ENCODE results near the gene LMAN2L.

The LMAN2L gene

DNA sequence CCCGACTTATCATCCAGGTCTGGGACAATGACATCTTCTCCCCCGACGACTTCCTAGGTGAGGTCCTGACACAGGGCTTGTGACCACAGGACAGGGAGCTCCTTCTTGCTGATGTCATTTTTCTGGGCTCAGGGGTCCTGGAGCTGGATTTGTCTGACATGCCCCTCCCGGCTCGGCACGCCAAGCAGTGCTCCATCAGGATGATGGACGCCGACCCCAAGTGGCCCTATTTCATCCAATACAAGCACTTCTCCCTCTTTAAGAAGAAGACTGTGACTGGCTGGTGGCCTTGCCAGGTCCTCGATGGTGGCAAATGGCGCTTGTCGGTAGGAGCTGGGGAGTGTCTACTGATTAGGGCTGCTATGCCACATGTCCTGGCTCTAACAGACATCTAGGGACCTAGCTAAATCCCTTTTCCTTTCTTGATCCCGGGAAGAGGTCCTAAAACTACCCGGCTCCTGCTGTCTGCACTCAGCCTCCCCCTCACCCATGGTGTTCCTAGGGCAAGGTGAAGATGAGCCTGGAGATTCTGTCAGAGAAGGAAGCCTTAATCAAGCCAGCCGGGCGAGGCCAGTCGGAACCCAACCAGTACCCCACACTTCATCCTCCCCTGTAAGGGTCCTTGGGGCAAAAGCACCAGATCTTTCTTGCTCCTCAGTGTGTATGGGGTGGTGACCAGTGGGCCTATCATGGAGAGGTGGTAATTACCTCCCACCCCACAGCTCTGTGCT lies 36.7 kb downstream of the LMAN2L start:
- no peak for DNase-seq

DNA sequence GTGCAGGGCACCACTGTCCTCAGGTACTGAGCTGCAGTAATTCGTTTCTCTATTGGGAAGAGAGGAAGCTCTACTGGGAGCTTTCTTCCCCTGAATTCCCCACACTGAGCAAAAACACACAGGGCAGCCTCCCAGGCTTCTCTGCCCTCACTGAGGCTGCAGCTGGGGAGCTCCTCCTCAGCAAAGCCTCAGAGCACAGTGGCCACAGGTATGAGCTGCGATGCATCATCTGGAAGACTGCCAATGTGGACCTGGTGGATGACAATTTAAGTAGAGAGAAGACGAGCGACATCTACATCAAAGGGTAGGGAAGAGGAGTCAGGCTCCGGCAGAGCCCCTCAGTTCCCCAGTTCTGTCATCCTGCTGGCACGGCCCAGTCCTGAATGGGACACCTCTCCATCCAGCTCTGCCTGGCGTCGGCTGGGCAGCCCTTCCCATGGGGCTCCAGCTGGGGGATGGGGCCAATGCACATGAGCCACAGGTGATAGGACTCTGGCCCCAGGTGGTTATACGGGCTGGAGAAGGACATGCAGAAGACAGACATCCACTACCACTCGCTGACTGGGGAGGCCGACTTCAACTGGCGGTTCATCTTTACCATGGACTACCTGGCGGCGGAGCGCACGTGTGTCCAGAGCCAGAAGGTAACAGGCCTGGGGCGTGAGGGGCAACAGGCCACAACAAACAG lies 37.6 kb downstream of the LMAN2L start:
- no peak for DNase-seq

DNA sequence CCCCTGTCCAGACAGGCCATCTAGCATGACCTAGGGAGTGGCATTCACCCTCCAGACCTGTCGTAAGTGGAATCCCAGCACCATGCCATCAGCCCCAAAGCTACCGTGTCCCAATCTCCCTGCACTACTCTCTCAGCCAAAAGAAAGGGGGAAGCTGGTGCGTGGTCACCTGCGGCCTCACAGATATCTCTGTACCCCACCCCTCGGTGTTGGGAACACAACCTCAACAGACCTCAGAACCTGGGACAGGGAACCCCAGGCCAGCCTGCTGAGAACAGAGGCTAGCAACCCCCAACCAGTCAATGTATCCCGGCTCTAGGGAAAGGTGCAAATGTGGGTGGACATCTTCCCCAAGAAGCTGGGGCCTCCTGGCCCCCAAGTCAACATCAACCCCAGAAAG lies 38.2 kb downstream of the LMAN2L start:
- DNase-seq: no peak

DNA sequence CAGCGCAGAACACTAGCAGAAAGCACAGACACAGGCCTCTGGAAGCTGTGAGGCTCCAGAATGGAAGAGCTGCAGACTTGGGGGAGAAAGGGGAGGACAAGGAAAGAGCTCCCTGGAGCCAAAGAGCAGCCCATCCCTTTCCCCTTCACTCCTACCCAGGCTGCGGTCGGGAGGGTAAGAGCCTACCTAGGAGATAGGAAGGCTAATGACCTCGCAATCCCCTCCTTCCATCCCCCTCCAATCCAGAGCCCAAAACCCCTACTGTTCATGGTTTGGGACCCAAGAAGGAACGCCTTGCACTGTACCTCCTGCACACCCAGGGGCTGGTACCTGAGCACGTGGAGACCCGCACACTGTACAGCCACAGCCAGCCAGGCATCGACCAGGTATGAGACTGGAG lies 39.8 kb downstream of the LMAN2L start:
- no peak for DNase-seq

DNA sequence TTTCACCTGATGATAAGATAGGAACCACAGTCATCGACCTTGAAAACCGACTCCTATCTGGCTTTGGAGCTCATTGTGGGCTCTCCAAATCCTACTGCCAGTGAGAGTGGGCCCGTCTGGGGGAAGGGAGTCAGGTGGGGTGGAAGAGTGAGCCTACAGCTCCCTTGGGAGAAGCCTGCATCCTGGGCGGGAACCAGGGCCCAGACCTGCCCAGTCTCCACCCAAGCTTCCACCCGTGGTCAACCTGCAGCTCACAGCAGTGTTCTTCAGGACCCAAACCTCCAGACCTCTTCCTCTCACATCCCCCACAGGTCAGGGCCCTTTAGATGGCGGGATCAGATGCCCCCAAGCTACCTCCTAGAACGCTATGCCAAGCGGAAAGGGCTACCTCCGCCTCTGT lies 40.2 kb downstream of the LMAN2L start:
- DNase-seq: no peak

DNA sequence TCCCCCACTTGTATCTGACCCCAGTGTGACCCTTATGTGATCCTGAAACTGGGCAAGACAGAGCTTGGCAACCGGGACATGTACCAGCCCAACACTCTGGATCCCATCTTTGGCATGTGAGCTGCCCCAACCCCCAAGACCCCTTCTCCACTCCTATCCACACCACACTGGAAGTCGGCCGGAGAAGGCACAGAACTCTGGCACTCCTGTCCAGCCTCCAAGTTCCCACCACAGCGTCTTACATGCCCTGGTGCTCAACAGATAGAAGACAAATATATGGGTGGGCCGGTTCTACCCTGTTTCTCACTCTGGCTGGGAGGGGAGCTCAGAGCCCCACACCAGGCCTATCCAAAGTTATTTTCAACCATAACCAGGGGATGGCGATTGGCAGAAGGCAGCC lies 40.8 kb downstream of the LMAN2L start:
- no peak for DNase-seq

DNA sequence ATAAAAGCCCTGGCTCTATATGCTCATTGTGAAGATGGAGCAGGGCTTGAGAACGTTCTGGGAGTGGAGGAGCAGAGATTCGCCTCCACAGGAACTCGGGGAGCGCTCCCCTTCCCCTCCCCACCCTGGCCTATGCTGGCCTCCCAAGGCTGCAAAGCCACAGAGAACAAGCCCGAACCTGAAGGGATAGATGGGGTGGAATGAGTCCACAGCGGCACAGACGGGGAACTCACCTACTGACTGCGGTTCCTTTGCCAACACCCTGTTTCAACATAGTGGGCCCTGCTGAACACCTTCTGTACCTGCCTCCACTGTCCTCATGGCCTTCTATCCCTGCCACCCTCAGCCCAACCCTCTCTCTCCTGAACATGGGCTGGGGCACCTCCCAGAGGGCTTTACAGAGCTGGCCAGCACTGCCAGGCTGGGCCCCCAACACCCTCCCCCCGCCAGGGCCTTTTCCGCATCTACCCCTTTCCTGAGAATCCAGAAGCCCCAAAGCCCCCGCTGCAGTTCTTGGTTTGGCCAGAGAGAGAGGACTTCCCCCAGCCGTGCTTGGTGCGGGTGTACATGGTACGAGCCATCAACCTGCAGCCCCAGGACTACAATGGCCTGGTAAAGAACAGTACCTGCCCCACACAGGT lies 41.5 kb downstream of the LMAN2L start:
- no peak for DNase-seq

DNA sequence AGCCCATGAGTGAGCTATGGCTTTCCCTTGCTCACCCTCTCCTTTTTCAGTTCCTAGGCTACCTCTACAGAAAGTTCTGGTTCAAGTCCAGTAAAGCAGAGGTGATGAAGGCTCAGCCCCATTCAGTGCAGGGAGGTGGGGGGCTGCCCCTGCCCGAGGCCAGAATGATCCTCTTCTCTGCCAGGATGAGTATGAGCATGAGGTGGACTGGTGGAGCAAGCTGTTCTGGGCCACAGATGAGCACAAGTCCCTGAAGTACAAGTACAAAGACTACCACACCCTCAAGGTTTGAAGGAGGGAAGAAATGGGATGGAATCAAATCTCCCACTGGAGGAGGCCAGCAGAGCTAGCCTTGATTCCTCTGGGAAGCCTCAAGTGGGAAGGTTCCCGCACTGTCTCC lies 42.4 kb downstream of the LMAN2L start:
- no peak for DNase-seq

DNA sequence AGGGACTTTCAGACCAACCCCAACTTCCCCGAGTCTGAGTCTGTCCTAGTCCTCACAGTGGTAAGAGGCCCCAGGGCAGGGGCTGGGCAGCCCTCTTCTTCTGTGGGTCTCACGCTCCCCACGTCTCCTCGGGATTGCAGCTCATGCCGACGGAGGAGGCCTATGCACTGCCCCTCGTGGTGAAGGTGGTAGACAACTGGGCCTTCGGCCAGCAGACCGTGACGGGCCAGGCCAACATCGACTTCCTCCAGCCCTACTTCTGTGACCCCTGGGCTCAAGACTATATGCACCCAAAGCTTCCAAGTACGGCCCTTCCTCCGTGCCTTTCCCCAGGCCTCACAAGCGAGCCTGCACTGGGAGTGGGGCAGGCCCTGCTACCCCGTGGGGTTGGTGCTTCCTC lies 44.3 kb downstream of the LMAN2L start:
- no peak for DNase-seq

DNA sequence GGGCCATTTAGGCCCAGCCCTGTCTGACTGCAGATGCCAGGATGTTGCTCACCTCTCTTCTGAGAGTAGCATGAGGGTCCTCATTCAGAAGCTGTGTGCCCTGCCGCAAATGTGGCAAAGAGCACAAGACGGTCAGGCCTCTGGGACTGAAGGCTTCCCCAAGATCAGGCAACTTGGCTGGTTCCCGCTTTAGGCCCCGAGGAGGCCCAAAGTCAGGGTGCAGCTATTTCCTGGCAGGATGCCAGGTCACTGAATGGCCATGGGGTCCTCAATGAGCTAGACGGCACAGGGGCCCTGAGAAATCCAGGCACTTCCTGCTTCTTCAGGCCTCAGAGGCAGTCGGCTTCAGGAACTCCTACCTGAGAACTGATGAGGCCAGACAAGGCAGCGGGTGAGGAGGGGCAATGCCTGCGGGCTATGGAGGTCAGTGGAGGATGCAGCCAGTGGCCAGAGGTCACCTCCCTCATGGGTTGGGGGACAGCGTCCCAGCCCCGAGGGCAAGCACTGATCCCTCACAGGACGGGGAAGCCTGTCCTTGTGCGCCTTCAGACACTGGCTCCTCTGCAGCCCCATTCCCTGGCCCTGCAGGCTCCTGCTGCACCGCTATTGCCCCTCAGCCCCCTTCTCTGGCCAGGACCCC lies 44.9 kb downstream of the LMAN2L start:
- DNase-seq: no peak

DNA sequence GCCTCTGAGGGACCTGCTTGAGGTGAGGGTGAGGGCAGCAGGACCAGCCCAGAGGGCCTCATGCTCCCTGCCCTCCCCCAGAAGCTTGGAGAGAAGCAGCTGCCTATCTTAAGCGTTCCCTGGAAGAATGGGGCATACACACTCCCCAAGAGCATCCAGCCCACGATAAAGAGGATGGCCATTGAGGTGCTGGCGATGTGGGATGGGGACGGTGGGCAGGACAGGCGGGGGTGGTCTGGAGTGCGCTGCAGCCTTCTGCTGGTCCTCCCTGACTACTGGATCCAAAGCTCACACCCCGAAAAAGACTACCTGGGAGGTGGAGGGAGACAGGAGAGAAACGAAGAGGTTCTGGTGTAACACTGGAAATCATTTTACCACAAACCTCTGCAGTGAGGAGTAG lies 45.6 kb downstream of the LMAN2L start:
- no peak for DNase-seq

DNA sequence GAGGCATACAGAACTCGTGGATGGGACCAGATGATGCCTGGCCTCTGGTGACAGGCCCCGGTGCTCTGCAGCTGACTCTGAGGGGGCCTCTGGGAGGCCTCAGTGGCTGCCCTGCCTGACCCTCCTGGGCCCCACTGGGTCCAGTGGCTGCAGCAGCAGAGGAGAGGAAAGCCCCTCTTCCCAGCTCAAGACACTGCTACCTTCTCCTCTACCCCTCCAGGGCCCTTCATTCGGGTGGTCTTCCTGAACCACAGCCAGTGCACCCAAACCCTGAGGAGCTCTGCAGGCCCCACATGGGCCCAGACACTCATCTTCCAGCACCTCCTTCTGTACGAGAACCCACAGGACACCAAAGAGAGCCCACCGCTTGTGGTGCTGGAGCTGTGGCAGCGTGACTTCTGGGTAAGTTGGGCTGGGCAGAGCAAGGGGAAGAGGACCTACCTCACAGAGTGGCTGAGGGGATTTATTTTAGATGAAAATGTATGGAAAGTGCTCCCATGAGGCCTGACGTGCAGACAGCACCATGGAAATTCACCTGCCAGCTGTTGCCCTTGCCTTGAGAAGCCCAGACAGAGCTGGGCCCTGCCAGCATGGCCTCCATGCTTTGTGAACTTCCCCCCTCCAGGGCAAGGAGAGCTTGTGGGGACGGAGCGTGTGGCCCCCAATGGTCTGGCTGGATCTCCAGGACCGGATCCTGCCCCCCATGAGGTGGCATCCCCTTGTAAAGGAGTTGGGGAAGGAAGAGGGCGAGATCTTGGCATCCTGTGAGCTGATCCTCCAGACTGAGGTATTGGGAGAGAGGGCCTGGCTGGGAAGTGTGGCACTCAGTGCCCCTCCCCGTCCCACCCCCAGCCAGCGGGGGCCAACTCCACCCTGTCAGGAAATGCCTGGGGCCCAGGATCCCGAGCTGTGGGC lies 46.3 kb downstream of the LMAN2L start:
- DNase-seq: no peak

DNA sequence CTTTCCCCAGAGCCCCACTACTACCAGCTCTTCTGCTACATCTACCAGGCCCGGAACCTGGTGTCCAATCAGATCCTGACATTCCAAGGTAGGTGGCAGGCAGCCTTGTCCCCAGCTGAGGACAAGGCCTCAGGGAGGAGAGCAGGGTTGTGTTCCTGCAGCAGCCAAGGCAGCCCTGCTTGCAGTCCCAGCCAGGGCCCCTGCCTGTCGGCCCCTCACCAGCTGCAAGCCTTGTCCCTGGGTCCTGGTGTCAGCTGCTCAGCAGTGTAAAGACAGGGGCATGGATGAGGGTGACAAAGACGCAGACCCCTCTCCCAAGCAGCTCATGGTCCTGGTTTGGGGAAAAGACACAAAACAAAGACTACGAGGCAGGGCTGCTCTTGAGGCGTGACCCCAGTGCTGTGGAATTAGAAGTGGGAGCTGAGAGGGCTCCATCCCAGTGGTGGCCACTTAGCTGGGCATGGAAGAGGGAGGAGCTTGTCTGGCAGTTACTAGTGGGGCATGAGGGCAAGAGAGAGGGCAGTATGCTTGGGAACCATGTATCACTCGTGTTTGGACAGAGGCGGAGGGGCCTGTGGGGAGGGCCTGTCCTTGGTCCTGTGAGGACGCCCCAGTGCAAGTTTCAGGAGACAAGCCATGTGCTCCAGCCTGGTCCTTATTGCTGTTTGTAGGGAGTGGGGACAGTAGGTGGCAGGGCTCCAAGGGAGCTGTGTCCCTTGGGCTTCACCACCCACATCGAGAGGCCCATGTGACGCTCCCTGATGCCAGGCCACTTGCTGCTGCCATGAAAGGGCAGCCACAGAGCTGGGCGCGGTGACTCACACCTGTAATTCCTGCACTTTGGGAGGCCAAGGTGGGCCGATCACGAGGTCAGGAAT lies 47.5 kb downstream of the LMAN2L start:
- DNase-seq: no peak

DNA sequence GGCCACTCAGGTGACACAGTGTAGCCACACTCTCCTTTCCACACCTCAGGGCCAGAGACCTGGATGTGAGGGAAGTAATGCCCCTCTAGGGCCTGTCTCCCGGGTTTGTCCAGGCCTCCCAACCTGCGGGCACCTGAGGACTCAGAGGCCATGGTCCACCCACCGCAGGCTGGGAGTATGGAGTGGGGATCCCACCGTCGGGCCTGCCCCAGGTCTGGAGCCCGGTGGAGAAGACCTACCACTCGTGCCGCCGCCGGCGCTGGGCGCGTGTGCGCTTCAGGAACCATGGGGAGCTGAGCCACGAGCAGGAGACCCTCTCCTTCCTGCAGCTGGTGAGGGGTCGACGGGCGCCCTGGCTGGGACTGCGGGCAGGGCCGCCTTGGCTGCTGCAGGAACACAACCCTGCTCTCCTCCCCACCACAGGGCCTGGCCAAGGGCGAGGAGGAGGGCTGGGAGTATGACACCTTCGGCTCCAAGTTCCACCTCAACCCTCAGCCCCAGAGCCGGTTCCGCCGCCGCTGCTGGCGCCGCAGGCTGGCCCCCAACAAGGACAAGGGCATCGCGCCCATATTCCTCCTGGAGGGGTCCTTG lies 48.7 kb downstream of the LMAN2L start:
- no peak for DNase-seq

DNA sequence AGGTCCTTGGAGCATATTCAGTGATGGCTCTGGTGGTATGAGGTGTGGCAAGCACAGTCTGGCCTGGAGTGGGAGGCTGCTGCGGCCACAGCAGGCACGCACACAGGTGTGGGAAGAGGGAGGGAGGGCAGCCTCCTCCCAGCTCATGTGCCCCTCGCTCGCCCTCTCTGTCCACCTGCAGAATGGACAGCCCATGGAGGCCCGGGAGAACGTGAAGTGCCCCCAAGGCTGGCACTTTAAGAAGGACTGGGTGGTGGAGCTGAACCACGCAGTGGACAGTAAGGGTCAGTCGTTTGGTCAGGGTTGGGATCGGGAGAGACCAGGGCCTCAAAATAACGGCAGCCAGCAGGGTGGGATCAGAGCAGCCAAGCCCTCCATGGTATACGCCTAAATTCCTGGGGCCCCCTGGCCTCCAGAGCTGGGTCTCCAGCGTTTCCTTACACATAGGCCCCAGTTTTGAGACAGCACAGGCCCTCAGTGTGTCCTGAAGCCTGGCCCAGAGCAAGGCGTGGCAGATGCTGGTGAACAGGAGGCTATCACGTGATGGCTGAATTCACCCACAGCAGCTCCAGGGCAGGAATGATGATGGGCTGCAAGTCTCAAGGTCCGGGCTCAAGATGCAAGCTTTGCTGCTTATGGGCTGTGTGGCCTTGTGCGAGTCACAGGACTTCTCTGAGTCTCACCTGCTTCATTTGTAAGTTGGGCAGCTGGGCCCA lies 49.4 kb downstream of the LMAN2L start:
- no peak for DNase-seq

DNA sequence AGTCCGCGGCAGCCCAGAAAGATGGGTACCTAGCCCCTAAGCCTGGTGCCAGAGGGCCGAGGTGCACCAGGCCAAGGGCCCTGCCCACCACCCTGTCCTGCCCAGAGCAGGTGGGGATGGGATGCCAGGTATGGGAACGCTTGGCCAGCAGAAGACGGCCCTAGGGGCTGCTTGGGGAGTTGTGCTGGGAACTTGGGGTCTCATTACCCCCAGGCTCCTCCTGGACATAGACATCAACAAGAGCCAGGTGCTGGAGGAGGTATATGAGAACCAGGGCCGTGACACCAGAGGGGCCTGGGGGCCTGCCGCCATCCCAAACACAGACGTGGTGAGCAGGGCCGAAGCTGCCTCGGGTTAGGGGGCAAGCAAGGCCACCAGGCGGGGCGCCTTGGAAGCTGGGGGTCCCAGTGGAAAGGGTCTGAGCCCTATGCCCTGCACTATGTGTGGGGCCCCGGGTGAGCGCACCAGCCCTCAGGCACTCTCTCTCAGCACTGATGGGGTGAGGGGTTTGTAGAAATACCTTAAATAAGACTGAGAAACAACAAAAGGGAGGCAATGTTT lies 50.4 kb downstream of the LMAN2L start:
- no peak for DNase-seq

DNA sequence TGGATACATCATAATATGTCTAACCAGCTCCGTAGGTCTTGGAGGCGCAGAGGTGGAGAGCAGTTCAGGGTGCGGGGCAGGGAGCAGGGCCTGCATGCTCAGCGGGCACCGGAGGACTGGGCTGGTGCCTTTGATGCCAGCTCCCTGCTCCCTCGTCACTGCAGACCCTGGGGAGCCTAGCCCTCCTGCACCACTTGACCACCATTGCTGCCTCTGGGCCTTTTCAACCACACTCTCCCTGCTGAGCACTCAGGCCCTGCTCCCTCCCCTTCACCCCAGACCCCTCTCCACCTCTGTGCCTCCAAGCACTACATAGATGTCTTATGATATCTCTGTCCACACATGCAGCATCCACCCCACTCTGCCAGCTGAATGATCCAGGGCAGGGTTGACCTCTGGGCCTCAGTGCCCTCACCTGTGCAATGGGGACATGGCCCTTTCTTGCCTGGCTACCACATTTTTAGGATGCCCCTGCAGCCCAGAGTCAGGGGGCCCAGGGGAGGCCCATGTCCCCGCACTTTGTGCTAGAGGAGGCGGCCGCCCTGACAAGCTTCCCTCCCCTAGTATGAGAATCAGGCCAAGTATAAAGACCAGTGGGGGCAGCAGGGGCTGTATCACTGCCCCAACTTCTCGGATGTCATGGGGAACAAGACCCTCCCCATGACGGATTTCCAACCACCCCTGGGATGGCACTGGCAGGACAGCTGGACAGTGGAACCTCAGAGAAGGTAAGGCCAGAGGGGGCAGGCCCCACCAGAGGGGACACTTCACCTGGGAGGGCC lies 51.0 kb downstream of the LMAN2L start:
- no peak for DNase-seq

DNA sequence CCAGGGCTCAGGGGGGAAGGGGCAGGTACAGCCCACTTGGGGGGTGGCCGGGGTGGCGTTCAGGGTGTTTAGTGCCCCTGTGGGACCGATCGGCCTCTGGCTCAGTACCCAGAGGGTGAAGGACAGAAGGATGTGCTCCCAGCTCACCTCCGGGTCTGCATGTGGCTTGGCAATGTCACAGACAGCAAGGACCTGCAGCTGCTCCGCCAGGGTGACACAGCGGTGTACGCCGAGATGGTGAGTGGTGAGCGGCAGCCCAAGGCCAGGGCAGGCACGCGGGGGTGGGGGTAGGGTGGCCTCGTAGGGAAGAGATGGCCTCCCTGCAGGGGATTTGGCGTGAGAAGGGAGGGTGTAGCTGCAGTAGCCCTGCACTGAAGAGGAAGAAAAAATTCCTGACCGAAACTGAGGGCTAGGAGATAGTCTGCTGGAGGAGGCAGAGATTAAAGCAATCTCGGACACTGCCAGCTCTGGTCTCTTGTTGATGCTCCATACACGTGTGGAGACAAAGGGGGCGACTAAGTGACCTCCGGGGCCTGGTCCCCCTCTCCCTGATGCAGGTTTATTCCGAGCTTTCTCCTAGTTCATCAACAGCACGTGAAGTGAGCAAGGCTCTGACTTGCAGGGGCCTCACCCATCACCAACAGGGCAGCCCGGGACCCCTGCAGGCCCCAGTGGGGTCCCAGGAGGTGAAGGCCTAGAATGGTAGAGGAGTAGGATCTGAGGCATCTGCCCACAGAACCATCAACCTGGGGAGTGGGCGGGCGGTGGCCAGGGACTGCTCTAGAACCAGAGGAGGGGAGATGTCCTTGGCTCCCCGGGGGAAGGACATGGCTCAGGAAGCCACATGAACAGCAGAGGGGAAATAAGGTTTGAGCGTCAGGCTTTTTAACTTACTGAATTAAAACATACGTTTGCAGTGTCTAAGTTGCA lies 51.9 kb downstream of the LMAN2L start:
- DNase-seq: no peak

Measured in CD4-positive, alpha-beta T cell treated with Interleukin-15 for 1 hour (primary cell).